NCI-H526 (cell line): Measurements from ENCODE around the gene TAF4.
"Not testable (repeated sequence)": the region's sequence is repeated elsewhere in the genome, so short reads cannot be mapped to it uniquely, and the experiment has no call there.

Source experiments
- DNase-seq, 2 experiments: peaks; one replicate each; lab custom pipeline; 2025; lab: John Stamatoyannopoulos, UW

The TAF4 gene

DNA sequence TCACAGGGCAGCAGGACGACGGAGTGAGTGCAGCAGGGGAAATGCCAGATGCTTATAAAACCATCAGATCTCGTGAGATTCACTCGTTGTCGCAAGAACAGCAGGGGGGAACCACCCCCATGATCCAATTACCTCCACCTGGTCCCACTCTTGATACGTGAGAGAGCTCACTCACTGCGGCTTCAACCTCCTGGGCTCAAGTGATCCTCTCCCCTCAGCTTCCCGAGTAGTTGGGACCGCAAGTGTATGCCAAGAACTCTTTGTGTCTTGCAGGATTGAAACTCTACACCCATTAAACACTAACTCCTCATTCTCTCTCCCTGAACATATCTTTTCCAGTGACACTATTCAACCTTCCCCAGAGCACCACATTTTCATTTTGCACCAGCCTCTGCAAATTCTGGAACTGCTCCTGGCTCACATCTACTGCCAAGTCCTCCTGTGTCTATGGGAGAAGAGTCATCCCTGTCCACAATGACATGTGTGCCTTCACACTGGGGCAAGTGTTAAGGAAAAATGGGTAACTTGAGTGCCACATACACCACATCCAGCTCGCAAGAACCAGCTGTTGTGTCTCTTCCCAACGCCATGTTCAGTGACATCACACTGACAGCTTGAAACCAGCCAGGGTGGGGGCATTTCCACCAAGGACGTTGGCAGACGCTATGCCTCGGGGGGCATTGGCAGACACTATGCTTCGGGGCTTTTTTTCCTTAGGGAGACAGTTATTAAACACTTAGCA is 14.7 kb upstream of the TAF4 start:
- no peak for DNase-seq

DNA sequence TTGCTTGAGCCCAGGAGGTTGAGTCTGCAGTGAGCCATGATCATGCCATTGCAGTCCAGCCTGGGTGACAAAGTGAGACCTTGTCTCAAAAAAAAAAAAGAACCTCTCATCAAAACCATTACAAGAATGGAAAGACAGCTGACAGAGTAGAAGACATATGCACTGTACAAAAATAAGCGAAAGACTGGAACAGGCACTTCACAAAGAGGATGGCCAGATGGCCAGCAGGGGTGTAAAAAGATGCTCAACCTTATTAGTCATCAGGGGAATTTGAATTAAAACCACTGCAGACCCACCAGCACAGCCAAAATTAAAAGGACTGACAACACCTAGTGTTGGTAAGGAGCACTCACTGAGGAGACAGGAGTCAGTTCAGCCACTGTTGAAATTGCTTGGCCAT is 13.5 kb upstream of the TAF4 start:
- no peak for DNase-seq

DNA sequence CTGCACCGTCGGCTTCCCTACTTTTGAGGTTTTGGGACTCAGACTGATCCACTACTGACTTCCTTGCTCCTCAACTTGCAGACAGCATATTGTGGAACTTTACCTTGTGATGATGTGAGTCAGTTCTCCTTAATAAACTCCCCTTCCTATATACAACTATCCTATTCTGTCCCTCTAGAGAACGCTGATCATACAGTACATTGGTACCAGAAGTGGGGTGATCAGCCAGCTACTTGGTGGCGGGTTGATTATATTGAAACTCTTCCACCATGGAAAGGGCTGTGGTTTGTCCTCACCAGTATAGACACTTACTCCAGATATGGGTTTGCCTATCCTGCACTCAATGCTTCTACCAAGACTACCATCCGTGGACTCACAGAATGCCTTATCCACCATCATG is 7.6 kb upstream of the TAF4 start:
- no peak for DNase-seq

DNA sequence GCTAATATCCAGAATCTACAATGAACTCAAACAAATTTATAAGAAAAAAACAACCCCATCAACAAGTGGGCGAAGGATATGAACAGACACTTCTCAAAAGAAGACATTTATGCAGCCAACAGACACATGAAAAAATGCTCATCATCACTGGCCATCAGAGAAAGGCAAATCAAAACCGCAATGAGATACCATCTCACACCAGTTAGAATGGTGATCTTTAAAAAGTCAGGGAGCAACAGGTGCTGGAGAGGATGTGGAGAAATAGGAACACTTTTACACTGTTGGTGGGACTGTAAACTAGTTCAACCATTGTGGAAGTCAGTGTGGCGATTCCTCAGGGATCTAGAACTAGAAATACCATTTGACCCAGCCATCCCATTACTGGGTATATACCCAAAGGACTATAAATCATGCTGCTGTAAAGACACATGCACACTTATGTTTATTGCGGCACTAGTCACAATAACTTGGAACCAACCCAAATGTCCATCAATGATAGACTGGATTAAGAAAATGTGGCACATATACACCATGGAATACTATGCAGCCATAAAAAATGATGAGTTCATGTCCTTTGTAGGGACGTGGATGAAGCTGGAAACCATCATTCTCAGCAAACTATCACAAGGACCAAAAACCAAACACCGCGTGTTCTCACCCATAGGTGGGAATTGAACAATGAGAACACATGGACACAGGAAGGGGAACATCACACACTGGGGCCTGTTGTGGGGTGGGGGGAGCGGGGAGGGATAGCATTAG is 6.2 kb upstream of the TAF4 start:
- not testable (repeated sequence) for DNase-seq

- DNase-seq, result no peak
These were observed 4.1 kb upstream of the TAF4 start for GRCh38 chr20:62069741-62070216.

GRCh38 chr20:62068997-62069396 is 3.3 kb upstream of the TAF4 start:
- DNase-seq, result peak in 1 of 2 experiments; percentile 19

- DNase-seq, result no peak
These were observed 2.0 kb upstream of the TAF4 start for GRCh38 chr20:62067547-62068260.

DNA sequence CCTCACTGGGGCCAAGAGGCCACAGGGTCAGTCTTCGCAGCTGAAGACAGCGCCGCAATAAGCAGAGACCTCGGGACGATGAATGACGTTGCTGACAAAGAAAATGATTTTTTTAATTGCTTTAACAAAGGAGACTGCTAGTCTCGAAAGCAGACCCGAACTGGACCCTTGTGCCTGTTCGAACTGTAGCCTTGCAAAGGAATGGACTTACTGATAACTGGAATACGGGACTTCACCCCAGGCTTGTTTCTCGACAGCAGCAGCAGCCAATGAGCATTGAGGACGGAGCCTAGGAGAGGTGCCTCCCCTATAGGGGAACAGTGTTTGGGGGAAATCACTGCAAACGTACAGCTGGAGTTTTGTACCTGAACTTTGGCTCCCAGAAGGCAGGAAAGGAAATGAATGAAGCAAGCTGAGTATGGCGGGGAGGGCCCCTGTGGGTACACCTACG is 1.3 kb upstream of the TAF4 start:
- DNase-seq, result no peak

DNA sequence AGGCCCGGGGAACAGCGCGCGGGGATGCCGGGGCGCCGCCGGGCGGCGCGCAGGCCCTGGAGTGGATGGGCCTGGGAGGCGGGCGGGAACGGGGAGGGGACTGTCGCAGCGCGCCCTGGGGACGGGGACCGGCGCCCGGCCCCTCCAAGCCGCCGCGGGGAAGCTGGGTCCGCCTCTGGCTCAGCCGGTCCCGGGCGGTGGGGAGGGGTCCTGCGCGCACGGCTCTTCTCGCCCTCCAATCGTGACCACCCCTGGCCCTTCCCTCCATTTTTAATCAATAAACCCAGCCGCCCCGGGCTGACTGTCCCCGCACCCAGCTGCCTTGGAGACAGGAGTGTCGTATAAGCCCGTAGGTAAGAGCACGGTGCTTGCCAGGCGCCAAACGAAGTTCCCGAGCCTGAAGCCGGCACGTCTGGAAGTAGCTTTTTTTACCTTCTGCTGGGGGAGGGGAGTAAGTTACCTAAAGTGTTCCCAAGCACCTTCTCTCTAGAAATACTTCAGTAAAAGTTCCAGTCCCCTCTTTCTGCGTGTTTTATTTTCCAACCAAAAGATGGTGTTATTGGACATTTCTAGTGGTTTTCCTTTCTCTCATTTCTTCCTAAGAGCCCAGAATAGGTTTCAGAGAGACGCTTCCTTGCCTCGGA is 780 bp upstream of the TAF4 start:
- DNase-seq, result peak; percentile 61 to 82

GRCh38 chr20:62064770-62065673 is 659 bp downstream of the TAF4 start:
- peak in 1 of 2 experiments; percentile 65 for DNase-seq

GRCh38 chr20:62063981-62064769 is 1.5 kb downstream of the TAF4 start:
- DNase-seq, result peak; percentile 23 to 62

DNA sequence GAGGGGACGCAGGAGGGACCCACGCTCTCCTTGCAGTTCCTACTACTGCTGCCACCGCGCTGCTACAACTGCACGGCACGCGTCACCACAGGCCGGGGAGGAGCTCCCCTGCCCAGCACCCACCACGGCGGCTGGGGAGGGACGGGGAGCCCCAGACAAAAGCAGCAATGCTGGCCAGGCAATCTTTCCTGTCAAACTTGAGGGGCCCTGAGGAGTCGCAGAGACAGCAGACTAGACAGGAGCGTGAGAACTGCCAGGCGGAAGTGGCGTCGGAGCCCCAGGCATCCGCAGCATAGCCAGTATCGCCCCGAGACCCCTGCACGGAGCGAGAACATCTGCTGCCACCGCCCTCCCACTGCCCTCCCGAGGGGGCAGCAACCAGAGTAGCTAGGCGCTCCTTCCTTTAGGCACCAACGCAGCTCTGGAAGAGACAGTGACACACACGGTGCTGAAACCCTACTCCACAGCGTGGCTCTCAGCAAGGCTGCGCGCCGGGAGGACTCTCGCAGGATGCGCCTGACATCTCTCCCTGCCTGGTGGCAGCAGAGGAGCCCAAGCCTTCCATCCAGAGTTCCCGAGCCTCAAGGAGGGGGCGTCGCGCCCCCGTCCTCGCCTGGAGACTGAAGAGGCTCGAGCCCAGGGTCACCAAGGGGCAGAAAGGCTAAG is 2.2 kb downstream of the TAF4 start:
- peak in 1 of 2 experiments; percentile 81 for DNase-seq

DNA sequence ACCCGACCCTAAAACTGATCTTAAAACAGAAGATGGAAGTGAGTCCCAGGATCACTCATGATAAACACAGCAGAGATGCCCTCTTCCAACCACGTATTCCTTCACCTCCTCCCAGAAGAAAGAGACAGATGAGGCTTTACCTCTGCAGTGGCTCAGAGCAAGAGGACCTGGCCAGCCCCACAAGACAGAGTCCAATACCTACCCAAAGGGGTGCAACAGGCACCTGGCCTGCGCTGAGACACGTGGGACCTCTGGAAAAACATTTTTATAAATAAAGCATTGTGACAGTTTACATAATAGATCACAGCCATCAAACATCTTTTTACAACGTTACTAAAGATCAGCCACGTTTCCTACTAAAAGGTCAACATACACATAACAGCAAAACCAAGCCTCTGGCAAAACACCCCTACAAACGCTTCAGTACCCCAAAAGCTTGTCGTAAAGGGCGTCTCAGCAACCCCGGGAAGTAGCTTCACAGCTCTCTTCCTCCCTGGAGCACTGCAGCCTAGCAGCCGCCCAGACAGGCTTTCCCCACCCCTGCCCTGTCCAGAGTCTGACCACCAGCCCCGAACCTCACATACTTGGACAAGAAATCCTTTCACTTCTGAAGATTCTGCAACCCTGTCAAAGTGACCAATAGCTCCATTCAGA is 2.9 kb downstream of the TAF4 start:
- no peak for DNase-seq

GRCh38 chr20:62061851-62062423 is 3.7 kb downstream of the TAF4 start:
- no peak for DNase-seq

DNA sequence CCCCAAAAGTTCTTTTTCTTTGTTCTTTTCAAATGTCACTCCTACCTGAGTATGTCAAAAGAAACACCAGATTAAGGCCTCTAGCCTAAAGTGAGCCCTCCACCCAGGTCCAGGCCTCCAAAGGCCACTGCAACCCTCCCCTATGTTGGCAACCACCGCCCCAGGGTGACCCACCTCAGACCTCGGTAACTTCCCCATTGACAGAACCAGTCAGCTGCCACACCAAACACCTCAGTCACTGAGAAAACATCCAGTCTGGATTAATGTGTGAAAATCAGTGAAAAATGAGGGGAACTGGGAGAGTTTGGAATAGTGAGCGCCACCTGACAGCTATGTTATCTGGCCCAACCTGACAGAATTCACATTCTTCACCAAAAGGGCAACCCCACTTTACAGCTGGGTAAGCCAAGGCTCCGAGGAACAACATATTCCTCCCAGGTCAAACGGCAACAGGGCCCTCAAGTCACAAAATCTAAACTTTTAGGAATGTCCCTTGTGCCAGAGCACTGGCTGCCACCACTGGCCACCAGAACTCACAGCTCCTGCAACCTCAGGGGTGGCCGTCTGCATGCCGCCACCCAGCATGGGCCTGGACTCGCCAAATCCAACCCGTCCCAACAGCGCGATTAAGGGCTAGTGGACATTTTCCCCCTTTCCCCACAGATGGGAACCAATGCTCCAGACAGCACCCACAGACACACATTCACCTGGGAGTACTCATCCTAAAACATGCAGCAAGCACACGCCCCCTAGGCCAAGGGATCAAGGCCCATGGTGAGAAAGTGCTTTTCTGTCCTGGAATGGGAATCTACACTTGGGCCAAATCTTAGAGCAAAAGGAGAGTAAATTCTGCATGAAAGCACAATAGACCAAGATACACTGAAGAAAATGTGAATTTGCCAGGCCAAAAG is 4.8 kb downstream of the TAF4 start:
- no peak for DNase-seq

DNA sequence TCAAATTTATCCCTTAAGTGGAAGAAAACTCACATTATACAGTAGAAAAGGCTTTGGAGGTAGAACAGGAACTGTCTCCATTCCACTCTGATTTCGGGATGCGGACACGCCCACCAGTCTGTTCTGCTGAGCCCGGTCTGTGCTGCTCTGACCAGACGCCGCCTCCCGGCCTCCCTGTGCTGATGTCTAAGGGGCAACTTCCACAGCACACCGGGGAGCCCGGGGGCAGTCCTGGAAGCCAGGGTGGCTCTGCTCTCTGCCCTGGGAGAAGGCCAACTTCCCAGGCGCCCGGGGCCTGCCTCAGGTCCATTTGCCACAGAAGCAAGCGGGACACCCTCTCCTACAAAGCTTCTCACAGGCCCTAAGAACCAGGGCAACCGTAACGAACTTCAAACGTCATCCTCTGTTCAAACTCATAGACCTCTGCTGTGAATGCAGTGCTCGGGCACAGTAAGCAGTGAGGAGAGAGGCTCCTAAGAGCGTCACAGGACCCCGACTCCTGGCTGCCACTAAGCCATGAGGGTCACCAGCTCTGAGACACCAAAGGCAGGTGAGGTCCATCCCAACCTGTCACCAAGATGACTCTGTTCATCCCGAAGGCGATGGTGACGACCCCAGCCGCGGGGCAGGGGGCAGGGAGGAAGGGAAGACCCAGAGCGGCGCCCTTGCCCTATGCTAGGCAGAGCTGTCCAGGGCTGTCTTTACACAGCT is 5.6 kb downstream of the TAF4 start:
- no peak for DNase-seq

GRCh38 chr20:62059401-62059800 is 6.3 kb downstream of the TAF4 start:
- DNase-seq, result no peak
